GM19238 (cell line): ENCODE results near the gene SVIL.
"Not testable (repeated sequence)": the region's sequence is repeated elsewhere in the genome, so short reads cannot be mapped to it uniquely, and the experiment has no call there.

ENCODE experiments used
- DNase-seq: peaks from one replicate; pipeline ENCODE4 v3.0.0; 2011; ENCODE audit warnings: low spot score; ENCODE audit not compliant: insufficient read length

The SVIL gene

DNA sequence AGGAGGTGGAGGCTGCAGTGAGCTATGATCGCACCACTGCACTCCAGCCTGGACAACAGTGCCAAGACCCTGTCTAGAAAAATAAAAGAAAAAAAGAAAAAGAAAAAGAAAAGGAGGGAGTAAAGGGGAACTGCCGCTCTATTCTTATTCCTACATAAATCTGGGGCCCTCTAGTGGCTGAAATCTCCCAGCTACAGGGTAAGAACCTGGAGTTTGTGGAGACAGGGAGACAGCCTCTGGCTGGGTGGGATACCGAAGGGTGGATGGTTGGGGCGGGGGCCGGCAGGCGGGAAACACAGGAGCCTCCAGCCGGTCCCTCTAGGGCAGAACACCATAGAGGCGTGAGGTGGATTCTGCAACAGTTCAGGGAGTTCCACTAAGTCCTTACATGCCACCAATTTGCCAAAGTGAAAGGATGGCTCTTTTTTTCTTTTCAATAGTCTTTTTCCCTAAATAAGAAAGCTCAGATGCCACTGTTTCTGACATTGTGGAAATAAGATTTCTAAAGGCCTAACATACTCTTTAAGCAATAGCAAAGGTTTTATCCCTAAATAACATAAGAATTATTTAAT is 117.3 kb downstream of the SVIL start:
- DNase-seq: no peak

DNA sequence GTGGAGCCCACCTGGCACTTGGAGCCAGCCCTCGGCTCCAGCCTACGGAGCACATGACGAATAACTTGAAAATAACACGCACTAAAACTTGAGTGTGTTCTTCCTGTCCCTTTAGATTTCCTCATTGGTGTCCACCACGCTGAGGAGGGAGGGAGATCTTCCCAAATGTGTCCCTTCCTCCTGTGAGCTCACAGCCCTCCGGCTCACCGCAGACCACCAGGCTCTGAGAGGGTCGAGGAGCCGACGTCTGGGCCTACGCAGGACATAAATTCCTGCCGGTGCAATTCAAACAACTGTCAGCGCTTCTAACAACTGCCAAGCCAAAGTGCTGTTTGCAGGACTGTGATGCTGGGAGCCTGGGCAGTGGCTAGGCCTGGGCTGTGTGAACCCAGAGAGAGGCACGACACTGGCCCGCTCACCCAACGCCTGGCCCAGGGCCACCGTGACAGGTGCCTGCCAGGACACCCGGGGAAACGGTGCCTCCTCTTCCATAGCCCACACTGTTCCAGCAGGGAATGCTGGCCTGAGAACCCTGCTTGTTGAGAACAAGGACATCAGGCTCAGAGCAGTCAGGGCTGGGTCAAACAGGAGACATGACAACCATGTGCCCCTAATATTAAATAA is 118.3 kb downstream of the SVIL start:
- not testable (repeated sequence) for DNase-seq

DNA sequence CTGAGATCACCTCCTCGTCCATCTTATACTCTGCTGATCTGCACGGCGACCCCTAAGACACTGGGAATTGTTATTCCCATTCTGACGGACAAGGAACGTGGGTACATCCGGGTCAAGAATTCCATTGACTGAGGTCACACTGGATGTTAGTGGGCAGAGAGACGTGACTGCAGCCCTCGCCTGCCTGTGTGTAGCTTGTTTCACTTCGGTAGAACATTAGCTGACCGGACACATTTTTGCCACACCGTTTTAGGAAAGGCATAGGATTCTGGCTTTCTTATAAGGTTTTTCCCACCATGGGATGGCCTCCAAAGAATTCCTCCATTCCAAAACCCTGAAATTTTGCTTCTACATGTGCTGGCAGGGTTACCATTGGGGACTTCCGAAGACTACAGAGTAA is 118.9 kb downstream of the SVIL start:
- DNase-seq: not testable (repeated sequence)

GRCh38 chr10:29515104-29515503 is 119.7 kb downstream of the SVIL start:
- DNase-seq: not testable (repeated sequence)

DNA sequence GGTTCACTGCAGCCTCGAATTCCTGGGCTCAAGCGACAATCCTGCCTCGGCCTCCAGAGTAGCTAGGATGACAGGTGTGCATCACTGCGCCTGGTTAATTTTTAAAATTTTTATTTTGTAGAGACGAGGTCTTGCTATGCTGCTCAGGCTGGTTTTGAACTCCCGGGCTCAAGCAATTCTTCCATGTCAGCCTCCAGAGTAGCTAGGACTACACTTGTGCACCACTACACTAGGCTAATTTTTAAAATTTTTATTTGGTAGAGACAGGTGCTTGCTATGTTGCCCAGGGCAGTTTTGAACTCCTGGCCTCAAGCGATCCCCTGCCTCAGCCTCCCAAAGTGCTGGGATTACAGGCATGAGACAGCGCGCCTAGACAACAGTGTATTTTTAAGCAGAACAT is 120.5 kb downstream of the SVIL start:
- no peak for DNase-seq

- DNase-seq: no peak
Measured at GRCh38 chr10:29512425-29512974, 122.3 kb downstream of the SVIL start.

DNA sequence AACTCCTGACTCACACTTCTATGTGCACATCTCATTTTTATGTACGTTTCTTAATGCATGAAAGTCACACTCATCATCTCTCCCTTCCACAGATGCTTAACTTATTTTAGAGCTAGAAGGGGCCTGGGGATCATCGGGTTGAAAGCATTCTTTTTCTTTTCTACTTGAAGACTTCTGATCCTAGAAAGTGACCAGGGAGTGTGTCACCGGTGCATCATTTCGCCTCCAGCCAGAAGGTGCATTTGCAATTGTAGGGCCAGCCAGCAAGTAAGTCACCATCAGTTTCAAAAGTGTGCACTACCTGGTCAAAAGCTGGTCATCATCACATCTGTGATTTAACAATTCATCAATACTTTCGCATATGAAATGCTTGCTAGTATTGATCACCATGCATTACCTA is 123.0 kb downstream of the SVIL start:
- DNase-seq: not testable (repeated sequence)

GRCh38 chr10:29510483-29511157 is 124.2 kb downstream of the SVIL start:
- DNase-seq: not testable (repeated sequence)

DNA sequence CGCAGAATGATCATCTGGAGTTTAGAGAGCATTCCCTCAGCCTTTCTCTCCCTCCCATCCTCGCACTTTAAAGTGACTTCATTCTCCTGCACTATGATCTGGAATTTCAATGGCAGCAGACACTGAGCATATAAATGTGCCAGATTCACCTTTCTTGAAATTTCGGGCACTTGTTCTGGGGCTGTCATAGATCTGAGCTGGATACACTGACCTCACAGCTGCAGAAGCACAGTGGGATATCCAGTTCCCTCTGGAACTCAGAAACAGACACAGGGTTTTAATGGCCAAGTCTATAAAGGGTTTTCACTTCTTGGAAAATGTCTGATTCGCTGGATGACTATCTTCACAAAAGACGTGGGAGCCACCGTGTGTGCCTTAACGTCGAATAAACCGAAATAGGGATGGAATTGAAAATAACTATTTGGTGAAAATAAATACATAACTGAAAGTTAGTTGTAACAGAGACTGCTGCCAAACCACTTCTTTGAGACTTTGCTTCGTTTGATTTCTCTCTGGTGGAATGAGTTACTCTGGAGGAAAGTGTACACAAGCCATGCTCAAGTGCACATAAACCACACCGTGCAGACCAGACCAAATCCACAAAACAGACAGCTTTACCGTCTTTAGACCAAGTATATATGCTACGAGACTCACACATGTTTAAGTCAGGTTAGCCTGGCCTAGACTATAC is 126.1 kb downstream of the SVIL start:
- no peak for DNase-seq

DNA sequence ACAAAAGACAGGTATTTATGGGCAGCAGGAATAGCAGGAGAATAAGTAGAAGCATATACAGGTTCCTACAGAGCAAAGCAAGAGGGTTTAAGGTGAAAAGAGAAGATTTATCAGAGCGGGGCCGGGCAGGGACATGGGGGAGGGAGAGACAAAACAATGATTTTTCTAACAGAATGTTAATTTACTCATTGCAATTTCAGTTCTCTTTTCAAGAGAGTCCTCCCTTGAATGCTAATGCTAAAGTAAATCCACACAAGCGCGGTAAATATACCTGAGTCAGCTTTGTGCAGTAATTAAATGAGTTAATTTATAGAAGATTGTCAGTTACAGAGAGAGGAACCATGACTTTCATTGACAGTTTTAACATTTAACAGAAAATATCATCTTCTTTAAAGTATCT is 127.0 kb downstream of the SVIL start:
- DNase-seq: not testable (repeated sequence)

DNA sequence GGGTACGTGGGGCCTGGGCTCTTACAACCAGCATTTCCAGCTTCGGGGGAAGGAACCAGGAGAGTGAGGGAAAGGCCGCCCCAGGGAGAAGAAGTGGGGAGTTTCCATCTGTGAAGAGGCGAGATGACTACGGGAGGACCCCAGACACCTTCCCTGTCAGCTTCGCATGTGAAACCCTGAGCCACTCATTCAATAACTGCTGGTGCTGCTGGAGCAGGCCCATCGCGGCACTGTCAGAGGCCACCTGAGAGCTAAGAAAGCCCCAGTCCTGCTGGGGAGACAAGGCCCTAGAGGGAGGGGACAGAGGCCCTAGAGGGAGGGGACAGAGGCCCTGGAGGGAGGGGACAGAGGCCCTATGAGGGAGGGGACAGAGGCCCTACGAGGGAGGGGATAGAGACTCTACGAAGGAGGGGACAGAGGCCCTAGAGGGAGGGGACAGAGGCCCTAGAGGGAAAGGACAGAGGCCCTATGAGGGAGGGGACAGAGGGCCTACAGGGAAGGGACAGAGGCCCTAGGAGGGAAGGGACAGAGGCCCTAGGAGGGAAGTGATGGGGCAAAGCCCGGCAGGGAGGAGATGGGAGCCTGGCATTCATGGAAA is 128.3 kb downstream of the SVIL start:
- not testable (repeated sequence) for DNase-seq

DNA sequence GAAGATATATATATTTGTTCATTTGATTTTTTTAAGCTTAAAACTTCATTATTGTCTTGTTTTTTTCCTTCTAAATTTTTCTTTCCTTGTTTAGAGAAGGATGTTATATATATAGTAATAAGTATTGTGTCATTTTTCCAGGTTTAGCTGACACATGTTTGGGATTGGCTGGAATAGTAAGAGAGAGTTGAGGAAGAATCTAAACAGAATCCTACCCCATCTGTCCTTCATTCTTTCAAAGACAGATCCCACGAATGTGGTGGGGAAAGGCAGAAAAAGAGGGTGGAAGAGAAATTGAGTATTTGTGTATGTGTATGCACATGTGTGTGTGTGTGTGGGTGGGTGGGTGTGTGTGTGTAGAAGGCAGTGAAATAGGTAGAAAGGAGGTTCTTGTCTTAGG is 132.4 kb downstream of the SVIL start:
- no peak for DNase-seq

GRCh38 chr10:29501692-29502091 is 133.1 kb downstream of the SVIL start:
- no peak for DNase-seq

- DNase-seq: no peak
Measured at GRCh38 chr10:29499993-29500537, 134.7 kb downstream of the SVIL start.

DNA sequence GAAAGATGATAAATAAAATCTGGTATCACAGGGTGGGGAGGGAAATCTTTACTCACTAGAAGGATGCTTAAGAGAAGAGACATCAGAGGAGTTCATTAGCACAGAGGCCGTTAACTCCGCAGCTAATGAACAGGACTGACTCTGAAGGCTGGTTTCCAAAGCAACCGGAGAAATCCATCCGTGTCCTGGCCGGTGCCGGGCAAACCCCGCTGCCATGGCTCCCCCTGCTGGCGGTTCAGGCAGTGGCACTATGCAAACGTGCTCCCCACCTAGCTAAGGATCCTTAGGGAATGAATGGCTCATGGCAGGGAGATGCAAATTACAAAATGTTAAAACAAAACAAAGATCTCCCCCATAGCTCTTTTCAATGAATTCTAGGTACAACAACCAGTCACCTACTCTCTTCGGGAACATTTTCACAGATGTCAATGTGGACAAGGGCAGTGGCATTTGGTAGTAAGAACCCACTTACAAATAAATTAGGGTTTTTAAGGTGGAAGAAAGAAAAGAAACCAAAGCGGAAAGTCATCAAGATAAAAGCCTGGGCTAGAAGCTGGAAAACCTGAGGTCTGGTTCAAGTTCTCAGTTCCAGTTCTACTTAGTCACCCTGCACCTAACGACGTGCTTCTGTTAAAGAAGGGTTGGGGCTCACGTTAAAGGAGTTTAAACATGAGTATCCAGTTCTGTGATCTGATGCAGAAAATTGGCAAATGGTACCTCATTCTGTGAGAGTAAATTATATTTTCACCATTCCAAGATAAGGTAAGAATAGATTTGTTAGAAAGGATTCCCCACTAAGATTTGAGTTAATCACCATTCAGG is 138.2 kb downstream of the SVIL start:
- peak; percentile 33 for DNase-seq

GRCh38 chr10:29495366-29495765 is 139.4 kb downstream of the SVIL start:
- DNase-seq: no peak

GRCh38 chr10:29493697-29494096 is 141.1 kb downstream of the SVIL start:
- DNase-seq: no peak

- DNase-seq: no peak
Measured at GRCh38 chr10:29492774-29493173, 142.0 kb downstream of the SVIL start.

DNA sequence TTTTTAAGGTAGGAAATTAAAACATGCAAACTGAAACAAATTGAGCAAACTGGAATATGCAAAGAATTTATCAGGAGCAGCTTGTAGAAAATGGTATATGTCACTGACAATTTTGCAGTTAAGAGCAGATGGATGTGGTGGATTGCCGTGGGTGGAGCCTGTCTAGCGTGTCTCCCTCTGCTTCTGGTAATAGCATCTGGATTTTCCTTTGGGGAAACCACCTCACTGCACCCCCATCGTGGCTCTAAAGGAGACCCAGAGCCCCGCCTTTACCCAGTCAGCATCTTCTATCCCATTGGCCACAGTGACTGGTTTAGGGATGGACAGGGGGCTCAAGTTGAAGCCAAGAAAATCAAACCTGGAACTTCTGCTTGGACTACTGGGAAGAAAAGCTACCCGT is 142.9 kb downstream of the SVIL start:
- no peak for DNase-seq

- not testable (repeated sequence) for DNase-seq
Measured at GRCh38 chr10:29490781-29491280, 143.9 kb downstream of the SVIL start.
